PC-9 (cell line): ENCODE measurements around the gene SLC6A6. TPM values are rescaled to one million over a fixed set of nuclear protein-coding genes. Genes with fewer than 3 reads are reported as not detected.

ENCODE experiments used
- BruUV-seq: library from RNA; stranded (reverse); fragments of 400-500 nt; replicated peaks from 2 replicates; lab custom pipeline; 2021; lab: Mats Ljungman, UMichigan
- CTCF ChIA-PET: fragments of 300-600 bp; sonication (Branson Sonifier 250); formaldehyde crosslinking; loops from one replicate; lab custom pipeline; 2022; ENCODE audit warnings: antibody characterized with exemption; lab: Charles Lee
- POLR2A ChIA-PET: fragments of 300-600 bp; sonication (Branson Sonifier 250); formaldehyde crosslinking; loops from one replicate; lab custom pipeline; 2022; ENCODE audit warnings: antibody characterized with exemption; ENCODE audit not compliant: unreplicated experiment; lab: Charles Lee
- DNase-seq, 2 experiments: peaks; one replicate each; pipeline versions ENCODE4 v3.0.0 to v3.0.0-alpha.2; 2015 to 2022; ENCODE audit warnings: mixed read lengths in 1 of 2
- H2AFZ ChIP-seq: fragments of 200-600 bp; sonication (generic); 2 replicates; pipeline ENCODE4 v1.8.1; 2017; ENCODE audit warnings: antibody characterized with exemption
- H3F3A ChIP-seq: fragments of 200-600 bp; sonication (generic); 2 replicates; pipeline ENCODE4 v1.8.1; 2017; ENCODE audit warnings: antibody characterized with exemption, mild to moderate bottlenecking, low read depth; ENCODE audit not compliant: insufficient read depth
- H3K27ac ChIP-seq: fragments of 200-600 bp; sonication (generic); 2 replicates; pipeline ENCODE4 v1.6.1; 2016; ENCODE audit warnings: mixed run types
- H3K27me3 ChIP-seq: fragments of 200-600 bp; sonication (generic); 2 replicates; pipeline ENCODE4 v1.6.1; 2016; ENCODE audit warnings: low read depth, mixed run types; ENCODE audit not compliant: insufficient read depth
- H3K36me3 ChIP-seq: fragments of 200-600 bp; sonication (generic); 2 replicates; pipeline ENCODE4 v1.6.1; 2016; ENCODE audit warnings: low read depth, mixed run types
- H3K4me1 ChIP-seq: fragments of 200-600 bp; sonication (generic); replicated peaks from 2 replicates; pipeline ENCODE4 v1.6.1; 2016; ENCODE audit warnings: mixed run types; ENCODE audit not compliant: insufficient read depth
- H3K4me2 ChIP-seq: fragments of 200-600 bp; sonication (generic); 2 replicates; pipeline ENCODE4 v1.6.1; 2017; ENCODE audit warnings: mixed run types
- H3K4me3 ChIP-seq: fragments of 200-600 bp; sonication (generic); 2 replicates; pipeline ENCODE4 v1.6.1; 2016; ENCODE audit warnings: mixed run types
- H3K79me2 ChIP-seq: fragments of 200-600 bp; sonication (generic); 2 replicates; pipeline ENCODE4 v1.6.1; 2017; ENCODE audit warnings: low read depth, mixed run types
- H3K9me2 ChIP-seq: fragments of 200-600 bp; sonication (generic); 2 replicates; pipeline ENCODE4 v1.8.1; 2017; ENCODE audit warnings: mild to moderate bottlenecking; ENCODE audit not compliant: insufficient read depth
- H3K9me3 ChIP-seq: fragments of 200-600 bp; sonication (generic); 2 replicates; pipeline ENCODE4 v1.8.1; 2016; ENCODE audit warnings: low read depth; ENCODE audit not compliant: insufficient read depth
- H4K20me1 ChIP-seq: fragments of 200-600 bp; sonication (generic); 2 replicates; pipeline ENCODE4 v1.8.1; 2017; ENCODE audit not compliant: insufficient read depth
- EZH2 ChIP-seq: fragments of 200-600 bp; sonication (generic); IDR thresholded peaks from 2 replicates; pipeline ENCODE4 v1.8.0; 2017; ENCODE audit warnings: antibody characterized with exemption, low read depth
- intact Hi-C: fragments of 100-400 bp; cut with micrococcal nuclease; formaldehyde crosslinking; loops from one replicate; pipeline ENCODE4 v1.10.0; 2022; ENCODE audit not compliant: unreplicated experiment
- total RNA-seq: library from RNA; stranded (reverse); gene quantifications from 2 replicates; pipeline ENCODE4 v1.2.3, GENCODE V29; 2021
- TF ChIP-seq, protein P1 (sequence below): fragments of 200-600 bp; sonication (generic); conservative IDR thresholded peaks from 2 replicates; pipeline ENCODE4 v1.6.1; 2017; ENCODE audit warnings: mixed run types, antibody characterized with exemption, mild to moderate bottlenecking, moderate library complexity

The SLC6A6 gene
- total RNA-seq, 1 experiment from 2014 or later = 122 TPM

GRCh38 chr3:14445773-14446172 lies 43.4 kb downstream of the SLC6A6 start:
- peaks cover 21% of the 10 kb centered on the region for H3K4me1 ChIP-seq
- H3K4me3 ChIP-seq = no peak overlapping the region
- H4K20me1 ChIP-seq = peaks cover 34% of the 10 kb centered on the region
- TF ChIP-seq EZH2 = no peak
- TF ChIP-seq, protein P1, sequence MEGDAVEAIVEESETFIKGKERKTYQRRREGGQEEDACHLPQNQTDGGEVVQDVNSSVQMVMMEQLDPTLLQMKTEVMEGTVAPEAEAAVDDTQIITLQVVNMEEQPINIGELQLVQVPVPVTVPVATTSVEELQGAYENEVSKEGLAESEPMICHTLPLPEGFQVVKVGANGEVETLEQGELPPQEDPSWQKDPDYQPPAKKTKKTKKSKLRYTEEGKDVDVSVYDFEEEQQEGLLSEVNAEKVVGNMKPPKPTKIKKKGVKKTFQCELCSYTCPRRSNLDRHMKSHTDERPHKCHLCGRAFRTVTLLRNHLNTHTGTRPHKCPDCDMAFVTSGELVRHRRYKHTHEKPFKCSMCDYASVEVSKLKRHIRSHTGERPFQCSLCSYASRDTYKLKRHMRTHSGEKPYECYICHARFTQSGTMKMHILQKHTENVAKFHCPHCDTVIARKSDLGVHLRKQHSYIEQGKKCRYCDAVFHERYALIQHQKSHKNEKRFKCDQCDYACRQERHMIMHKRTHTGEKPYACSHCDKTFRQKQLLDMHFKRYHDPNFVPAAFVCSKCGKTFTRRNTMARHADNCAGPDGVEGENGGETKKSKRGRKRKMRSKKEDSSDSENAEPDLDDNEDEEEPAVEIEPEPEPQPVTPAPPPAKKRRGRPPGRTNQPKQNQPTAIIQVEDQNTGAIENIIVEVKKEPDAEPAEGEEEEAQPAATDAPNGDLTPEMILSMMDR = no peak
- no TSS peak for BruUV-seq
- peaks cover 33% of the 10 kb centered on the region for H3K79me2 ChIP-seq
- H3K27me3 ChIP-seq = no peaks in the 10 kb centered on the region
- no peaks in the 10 kb centered on the region for H3K9me3 ChIP-seq
- H3K9me2 ChIP-seq = no peaks in the 10 kb centered on the region
- peaks cover 38% of the 10 kb centered on the region for H3K36me3 ChIP-seq
- no peak for DNase-seq
- no peak overlapping the region for H3K4me2 ChIP-seq
- H2AFZ ChIP-seq = no peak overlapping the region
- intact Hi-C loops = no loop called here
- peaks cover 67% of the 10 kb centered on the region for H3F3A ChIP-seq
- H3K27ac ChIP-seq = no peak overlapping the region
- ChIA-PET CTCF (no interaction called here), POLR2A (no interaction called here)

GRCh38 chr3:14446988-14447570 lies 44.7 kb downstream of the SLC6A6 start:
- DNase-seq = no peak
- ChIA-PET CTCF (no interaction called here), POLR2A (no interaction called here)
- H3K9me2 ChIP-seq = no peaks in the 10 kb centered on the region
- no peak overlapping the region for H2AFZ ChIP-seq
- peaks cover 38% of the 10 kb centered on the region for H3K36me3 ChIP-seq
- H3F3A ChIP-seq = peaks cover 68% of the 10 kb centered on the region
- H3K27ac ChIP-seq = no peak overlapping the region
- no peaks in the 10 kb centered on the region for H3K27me3 ChIP-seq
- no TSS peak for BruUV-seq
- H3K4me2 ChIP-seq = no peak overlapping the region
- H4K20me1 ChIP-seq = peaks cover 25% of the 10 kb centered on the region
- no peaks in the 10 kb centered on the region for H3K9me3 ChIP-seq
- H3K4me3 ChIP-seq = no peak overlapping the region
- TF ChIP-seq, protein P1 = no peak
- no peak for TF ChIP-seq EZH2
- peaks cover 21% of the 10 kb centered on the region for H3K4me1 ChIP-seq
- intact Hi-C loops = no loop called here
- H3K79me2 ChIP-seq = peaks cover 20% of the 10 kb centered on the region

DNA sequence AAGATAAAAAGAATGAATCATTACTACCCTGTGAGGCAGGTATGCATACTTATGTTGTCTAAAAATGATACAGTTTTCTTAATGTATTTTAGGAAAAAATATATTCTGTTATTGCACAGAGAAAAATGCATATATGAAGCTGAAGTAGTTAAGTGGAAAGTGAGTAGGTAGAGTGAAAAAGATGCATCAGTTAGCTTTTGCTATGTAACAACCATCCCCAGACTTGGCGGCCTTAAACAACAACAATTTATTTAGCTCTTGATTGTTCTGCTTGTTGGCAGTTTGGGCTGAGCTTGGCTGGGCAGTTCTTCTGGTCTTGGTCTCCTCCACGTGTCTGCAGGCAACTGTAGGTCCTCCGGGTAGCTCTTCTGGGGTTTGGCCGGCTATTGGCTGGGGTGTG lies 45.7 kb downstream of the SLC6A6 start:
- Histone ChIP-seq H4K20me1 (peaks cover 19% of the 10 kb centered on the region), H3K9me3 (no peaks in the 10 kb centered on the region), H2AFZ (no peak overlapping the region), H3K36me3 (peaks cover 38% of the 10 kb centered on the region), H3K79me2 (peaks cover 10% of the 10 kb centered on the region), H3F3A (peaks cover 73% of the 10 kb centered on the region), H3K4me2 (no peak overlapping the region), H3K4me1 (peaks cover 23% of the 10 kb centered on the region), H3K4me3 (no peak overlapping the region), H3K9me2 (no peaks in the 10 kb centered on the region), H3K27ac (no peak overlapping the region), H3K27me3 (no peaks in the 10 kb centered on the region)
- TF ChIP-seq, protein P1 = no peak
- TF ChIP-seq EZH2 = no peak
- no peak for DNase-seq
- ChIA-PET POLR2A (interaction anchor here (0.5 to 0.6 kb wide), 2 partner anchors 23 to 656 kb away, joined by 3 to 13 read pairs; no protein-coding TSS in a partner anchor), CTCF (no interaction called here)
- intact Hi-C loops = no loop called here
- no TSS peak for BruUV-seq
